Endothelial cell of umbilical vein (primary cell): ENCODE data around the gene RNASEH2C. TPM values are rescaled to one million over a fixed set of nuclear protein-coding genes. Genes with fewer than 3 reads are reported as not detected.
A peak's percentile ranks its signal among the peaks of the same experiment; 100 is the strongest.

Experiments
- BruUV-seq: library from RNA; stranded (reverse); fragments of 400-500 nt; replicated peaks from 2 replicates; lab custom pipeline; 2021; lab: Mats Ljungman, UMichigan
- CTCF ChIA-PET: fragments of 300-600, 350-600 bp; sonication (Branson Sonifier 250); formaldehyde crosslinking; loops from one replicate; lab custom pipeline; 2021; ENCODE audit warnings: antibody characterized with exemption, inconsistent platforms; lab: Charles Lee
- POLR2A ChIA-PET: fragments of 300-600, 350-600 bp; sonication (Branson Sonifier 250); formaldehyde crosslinking; loops from one replicate; lab custom pipeline; 2021; ENCODE audit warnings: antibody characterized with exemption, inconsistent platforms; lab: Charles Lee
- DNase-seq: peaks from one replicate; pipeline ENCODE4 v3.0.0-alpha.2; 2011; ENCODE audit warnings: low read depth, low spot score
- FAIRE-seq: peaks from 2 replicates; lab custom pipeline; 2011; peaks lifted over from hg19 to GRCh38; lab: Jason Lieb, UNC
- H2AFZ ChIP-seq: 2 replicates; pipeline ENCODE4 v1.6.0; 2012; ENCODE audit warnings: low read depth, low read length, control low read depth, inconsistent platforms
- H3K27ac ChIP-seq: 2 replicates; pipeline ENCODE4 v1.5.1; 2011; ENCODE audit warnings: low read depth, mild to moderate bottlenecking, control low read depth, low read length, moderate library complexity; ENCODE audit not compliant: insufficient read depth
- H3K27me3 ChIP-seq, 2 experiments: 2 replicates each; pipeline versions ENCODE4 v1.6.0 to v1.6.1; 2011; ENCODE audit warnings: low read length in 2 of 2, mixed read lengths in 1 of 2; ENCODE audit not compliant: control insufficient read depth in 2 of 2, insufficient read depth in 2 of 2
- H3K36me3 ChIP-seq, 2 experiments: 2 replicates in 1 of 2; 3 replicates in 1 of 2; pipeline ENCODE4 v1.5.1; 2011; ENCODE audit warnings: low read length in 2 of 2, mild to moderate bottlenecking in 1 of 2, moderate library complexity in 1 of 2; ENCODE audit not compliant: control insufficient read depth in 2 of 2, insufficient read depth in 2 of 2; ENCODE audit errors: extremely low read depth in 1 of 2
- H3K4me1 ChIP-seq: 3 replicates; pipeline ENCODE4 v1.5.1; 2011; ENCODE audit warnings: mild to moderate bottlenecking, low read length; ENCODE audit not compliant: control insufficient read depth, insufficient read depth; ENCODE audit errors: extremely low read depth
- H3K4me2 ChIP-seq: 2 replicates; pipeline ENCODE4 v1.6.1; 2011; ENCODE audit warnings: low read length, control low read depth, mixed read lengths; ENCODE audit not compliant: insufficient read depth
- H3K4me3 ChIP-seq, 3 experiments: fragments of 200-600 bp in 1 of 3; sonication (generic), shearing (Covaris generic) in 1 of 3; replicated peaks in 1 of 3; 2 replicates each; pipeline ENCODE4 v1.5.1; 2011 to 2016; ENCODE audit warnings: control low read depth in 3 of 3, low read length in 3 of 3, mild to moderate bottlenecking in 2 of 3, inconsistent platforms in 1 of 3, low read depth in 1 of 3, moderate library complexity in 1 of 3; ENCODE audit not compliant: insufficient read depth in 1 of 3
- H3K79me2 ChIP-seq: 2 replicates; pipeline ENCODE4 v1.6.0; 2012; ENCODE audit warnings: low read length, inconsistent platforms; ENCODE audit not compliant: control insufficient read depth, insufficient read depth
- H3K9ac ChIP-seq: replicated peaks from 2 replicates; pipeline ENCODE3; 2011; ENCODE audit warnings: low read length, control low read depth; ENCODE audit not compliant: insufficient read depth; ENCODE audit errors: extremely low read depth
- H3K9me1 ChIP-seq: replicated peaks from 3 replicates; pipeline ENCODE4 v1.6.0; 2011; ENCODE audit warnings: mild to moderate bottlenecking, low read length; ENCODE audit not compliant: control insufficient read depth, insufficient read depth; ENCODE audit errors: extremely low read depth
- H3K9me3 ChIP-seq: replicated peaks from 2 replicates; pipeline ENCODE4 v1.5.1; 2012; ENCODE audit warnings: low read length, inconsistent platforms; ENCODE audit not compliant: control insufficient read depth, insufficient read depth
- H4K20me1 ChIP-seq: replicated peaks from 2 replicates; pipeline ENCODE3; 2011; ENCODE audit warnings: mild to moderate bottlenecking, low read length; ENCODE audit not compliant: control insufficient read depth, insufficient read depth; ENCODE audit errors: extremely low read depth
- CTCF ChIP-seq, 2 donors: IDR thresholded peaks; 1 replicate in 1 of 2; 2 replicates in 1 of 2; pipeline ENCODE4 v1.5.1; 2011; ENCODE audit warnings: low read length in 2 of 2, mild to moderate bottlenecking in 2 of 2, moderate library complexity in 2 of 2, control low read depth in 1 of 2, inconsistent platforms in 1 of 2, low read depth in 1 of 2; ENCODE audit not compliant: insufficient read depth in 1 of 2; ENCODE audit errors: extremely low read depth in 1 of 2
- EZH2 ChIP-seq: IDR thresholded peaks from 2 replicates; pipeline ENCODE4 v1.6.1; 2012; ENCODE audit warnings: borderline replicate concordance, low read depth, mild to moderate bottlenecking, moderate library complexity, low read length, inconsistent platforms; ENCODE audit not compliant: severe bottlenecking
- FOS ChIP-seq: IDR thresholded peaks from 2 replicates; pipeline ENCODE4 v1.6.1; 2011; ENCODE audit warnings: mild to moderate bottlenecking, low read length, moderate library complexity, borderline replicate concordance; ENCODE audit not compliant: insufficient read depth
- MAX ChIP-seq: IDR thresholded peaks from 2 replicates; pipeline ENCODE4 v1.6.1; 2011; ENCODE audit not compliant: insufficient read depth, insufficient read length
- MYC ChIP-seq: IDR thresholded peaks from one replicate; pipeline ENCODE4 v1.6.1; 2011; ENCODE audit warnings: mild to moderate bottlenecking, low read depth, low read length
- POLR2A ChIP-seq: IDR thresholded peaks from 2 replicates; pipeline ENCODE4 v1.6.1; 2012; ENCODE audit warnings: low read depth, mild to moderate bottlenecking, control low read depth, low read length
- dilution Hi-C: fragments of 300-500 bp; cut with MboI; formaldehyde crosslinking; loops from one replicate; pipeline ENCODE4 v1.15.0; 2019; ENCODE audit warnings: low sequenced_read_pairs; ENCODE audit not compliant: extremely low pct_ligation_motif_present
- intact Hi-C: fragments of 100-400 bp; cut with micrococcal nuclease; formaldehyde crosslinking; loops from one replicate; pipeline ENCODE4 v1.10.0; 2022
- polyA plus RNA-seq, 4 experiments: library from polyadenylated mRNA; depleted of rRNA in 3 of 4; stranded (reverse) in 3 of 4; unstranded in 1 of 4; fragments of >200 nt; gene quantifications; 2 replicates each; pipeline versions ENCODE4 v1.2.1 to v1.2.3, GENCODE V29; 2011 to 2012; ENCODE audit warnings: missing spikeins in 1 of 4
- total RNA-seq: library from RNA; stranded (reverse); gene quantifications from 2 replicates; pipeline ENCODE4 v1.2.3, GENCODE V29; 2021

Gene RNASEH2C
- total and polyA plus RNA-seq, 2 donors (not counting 3 experiments of a cell fraction or from before 2014, with no cell fraction given): 62.0 to 110 TPM

GRCh38 chr11:65744026-65744698 lies 23.6 kb upstream of the RNASEH2C start:
- Histone ChIP-seq H3K27ac (no peak overlapping the region), H3K27me3 (peaks cover 9 to 18% of the 10 kb centered on the region in 2 experiments), H3K9ac (no peak overlapping the region), H3K4me1 (no peaks in the 10 kb centered on the region), H3K4me3 (no peak overlapping the region), H4K20me1 (no peaks in the 10 kb centered on the region), H3K9me3 (no peaks in the 10 kb centered on the region), H2AFZ (no peak overlapping the region), H3K36me3 (no peaks in the 10 kb centered on the region), H3K4me2 (no peak overlapping the region), H3K79me2 (no peaks in the 10 kb centered on the region), H3K9me1 (no peaks in the 10 kb centered on the region)
- peak; percentile 21 for FAIRE-seq
- DNase-seq: peak; percentile 28
- TF ChIP-seq MYC (no peak), EZH2 (no peak), CTCF (IDR thresholded peaks at IDR 0.05; ENCODE audit: extremely low read depth in 1 of 2, insufficient read depth in 1 of 2, low read depth in 1 of 2, low read length in 2 of 2) (peak in 1 of 2 donors; percentile 15), FOS (no peak)
- dilution Hi-C loops: no loop called here
- CTCF ChIA-PET: interaction anchor here (0.6 to 1.3 kb wide), 10 partner anchors 9 to 946 kb away, joined by 3 to 12 read pairs (median 4); no protein-coding TSS in a partner anchor
- BruUV-seq: no TSS peak
- POLR2A ChIA-PET: no interaction called here
- intact Hi-C loops: no loop called here

GRCh38 chr11:65743681-65744025 lies 23.1 kb upstream of the RNASEH2C start:
- POLR2A ChIA-PET: no interaction called here
- Histone ChIP-seq H3K79me2 (no peaks in the 10 kb centered on the region), H3K4me1 (no peaks in the 10 kb centered on the region), H3K9ac (no peak overlapping the region), H3K4me2 (no peak overlapping the region), H3K4me3 (no peak overlapping the region), H4K20me1 (no peaks in the 10 kb centered on the region), H3K36me3 (no peaks in the 10 kb centered on the region), H3K9me1 (no peaks in the 10 kb centered on the region), H3K9me3 (no peaks in the 10 kb centered on the region), H3K27ac (no peak overlapping the region), H2AFZ (no peak overlapping the region), H3K27me3 (peaks cover 8 to 15% of the 10 kb centered on the region in 2 experiments)
- BruUV-seq: no TSS peak
- intact Hi-C loops: no loop called here
- CTCF ChIA-PET: interaction anchor here (0.6 kb wide), 1 partner anchor 103 kb away, joined by 3 read pairs; no protein-coding TSS in a partner anchor
- TF ChIP-seq POLR2A (no peak), EZH2 (no peak), MAX (no peak)
- dilution Hi-C loops: no loop called here
- DNase-seq (no peak), FAIRE-seq (no peak)
